Activated T-helper 2 cell treated with anti-CD3 and anti-CD28 coated beads, Interferon-gamma antibody, Interleukin-2, Interleukin-4, amounts not matched to agents 10 μg/mL and 5 μg/mL and 100 μg/mL, durations not matched to agents 14 hours and 24 hours and 36 hours (primary cell): Measurements from ENCODE around the gene ZCWPW1. TPM values are rescaled to one million over a fixed set of nuclear protein-coding genes. Genes with fewer than 3 reads are reported as not detected.
"Not testable (repeated sequence)": the region's sequence is repeated elsewhere in the genome, so short reads cannot be mapped to it uniquely, and the experiment has no call there.

Source experiments
- DNase-seq: peaks from one replicate; pipeline ENCODE4 v3.0.0; 2021; ENCODE audit warnings: low spot score
- H3K27ac Mint-ChIP-seq: one replicate; pipeline ENCODE4 v1.8.0; 2021; ENCODE audit warnings: mixed read lengths
- H3K27me3 Mint-ChIP-seq: one replicate; pipeline ENCODE4 v1.8.0; 2021; ENCODE audit warnings: low read depth, mixed read lengths
- H3K36me3 Mint-ChIP-seq: one replicate; pipeline ENCODE4 v1.8.0; 2021; ENCODE audit warnings: low read depth, mixed read lengths
- H3K4me1 Mint-ChIP-seq: one replicate; pipeline ENCODE4 v1.8.0; 2021; ENCODE audit warnings: low read depth, mixed read lengths
- H3K4me3 Mint-ChIP-seq: one replicate; pipeline ENCODE4 v1.8.0; 2021; ENCODE audit warnings: low read depth, mild to moderate bottlenecking, moderate library complexity, mixed read lengths
- H3K9me3 Mint-ChIP-seq: one replicate; pipeline ENCODE4 v1.8.0; 2021; ENCODE audit warnings: mixed read lengths
- intact Hi-C: fragments of 100-400 bp; cut with micrococcal nuclease; formaldehyde crosslinking; loops from one replicate; pipeline ENCODE4 v1.15.1; 2023
- total RNA-seq: library from RNA; stranded (reverse); gene quantifications from 2 replicates; pipeline ENCODE4 v1.2.3, GENCODE V29; 2022

The ZCWPW1 gene
- total RNA-seq, 1 donor from 2014 or later: 1.1 TPM

- H3K36me3 Mint-ChIP-seq, DNase-seq, H3K4me3 Mint-ChIP-seq, H3K27me3 Mint-ChIP-seq, H3K27ac Mint-ChIP-seq, intact Hi-C loops, H3K9me3 Mint-ChIP-seq: not testable (repeated sequence)
- H3K4me1 Mint-ChIP-seq: peaks cover 17% of the 10 kb centered on the region
Observed at GRCh38 chr7:100447363-100447762, 18.9 kb upstream of the ZCWPW1 start.

- no peak overlapping the region for H3K27ac Mint-ChIP-seq
- intact Hi-C loops: no loop called here
Observed at GRCh38 chr7:100446040-100446439, 17.5 kb upstream of the ZCWPW1 start.

GRCh38 chr7:100444311-100445278 is 16.1 kb upstream of the ZCWPW1 start:
- H3K4me3 Mint-ChIP-seq: no peak overlapping the region
- H3K36me3 Mint-ChIP-seq: no peaks in the 10 kb centered on the region
- peak overlapping the region; percentile 89 for H3K27ac Mint-ChIP-seq
- no peak for DNase-seq
- intact Hi-C loops: no loop called here
- peaks cover 14% of the 10 kb centered on the region for H3K4me1 Mint-ChIP-seq
- no peaks in the 10 kb centered on the region for H3K9me3 Mint-ChIP-seq
- no peaks in the 10 kb centered on the region for H3K27me3 Mint-ChIP-seq

More at GRCh38 chr7:100446040-100446439, 17.5 kb upstream of the ZCWPW1 start:
- DNase-seq: no peak
- H3K36me3 Mint-ChIP-seq: no peaks in the 10 kb centered on the region
- H3K27me3 Mint-ChIP-seq: no peaks in the 10 kb centered on the region
- H3K9me3 Mint-ChIP-seq: no peaks in the 10 kb centered on the region
- H3K4me1 Mint-ChIP-seq: peaks cover 17% of the 10 kb centered on the region
- no peak overlapping the region for H3K4me3 Mint-ChIP-seq

GRCh38 chr7:100443096-100443840 is 14.8 kb upstream of the ZCWPW1 start:
- intact Hi-C loops: no loop called here
- no peaks in the 10 kb centered on the region for H3K9me3 Mint-ChIP-seq
- no peaks in the 10 kb centered on the region for H3K36me3 Mint-ChIP-seq
- H3K27me3 Mint-ChIP-seq: no peaks in the 10 kb centered on the region
- no peak overlapping the region for H3K4me3 Mint-ChIP-seq
- peaks cover 14% of the 10 kb centered on the region for H3K4me1 Mint-ChIP-seq
- peak overlapping the region; percentile 20 for H3K27ac Mint-ChIP-seq
- no peak for DNase-seq

GRCh38 chr7:100441641-100442535 is 13.4 kb upstream of the ZCWPW1 start:
- H3K9me3 Mint-ChIP-seq: no peaks in the 10 kb centered on the region
- DNase-seq: no peak
- no peaks in the 10 kb centered on the region for H3K27me3 Mint-ChIP-seq
- no peak overlapping the region for H3K4me3 Mint-ChIP-seq
- H3K36me3 Mint-ChIP-seq: no peaks in the 10 kb centered on the region
- no peak overlapping the region for H3K27ac Mint-ChIP-seq
- H3K4me1 Mint-ChIP-seq: peaks cover 14% of the 10 kb centered on the region
- intact Hi-C loops: no loop called here

- intact Hi-C loops, H3K9me3 Mint-ChIP-seq, H3K4me3 Mint-ChIP-seq, H3K27me3 Mint-ChIP-seq, H3K27ac Mint-ChIP-seq, DNase-seq: not testable (repeated sequence)
- Mint-ChIP-seq H3K36me3 (peaks cover 21% of the 10 kb centered on the region), H3K4me1 (peaks cover 12% of the 10 kb centered on the region)
Observed at GRCh38 chr7:100439244-100439643, 10.7 kb upstream of the ZCWPW1 start.

GRCh38 chr7:100438731-100439130 is 10.2 kb upstream of the ZCWPW1 start:
- DNase-seq, H3K4me3 Mint-ChIP-seq, H3K27me3 Mint-ChIP-seq, H3K27ac Mint-ChIP-seq, intact Hi-C loops, H3K9me3 Mint-ChIP-seq: not testable (repeated sequence)
- Mint-ChIP-seq H3K36me3 (peaks cover 26% of the 10 kb centered on the region), H3K4me1 (peaks cover 11% of the 10 kb centered on the region)

- Mint-ChIP-seq H3K27me3 (no peaks in the 10 kb centered on the region), H3K9me3 (no peaks in the 10 kb centered on the region), H3K27ac (peak overlapping the region; percentile 55), H3K36me3 (peaks cover 32% of the 10 kb centered on the region), H3K4me1 (peaks cover 16% of the 10 kb centered on the region), H3K4me3 (no peak overlapping the region)
- DNase-seq: no peak
- intact Hi-C loops: no loop called here
Observed at GRCh38 chr7:100438172-100438571, 9.7 kb upstream of the ZCWPW1 start.

GRCh38 chr7:100437150-100438100 is 8.9 kb upstream of the ZCWPW1 start:
- no peaks in the 10 kb centered on the region for H3K9me3 Mint-ChIP-seq
- intact Hi-C loops: no loop called here
- peaks cover 21% of the 10 kb centered on the region for H3K4me1 Mint-ChIP-seq
- H3K27me3 Mint-ChIP-seq: no peaks in the 10 kb centered on the region
- H3K27ac Mint-ChIP-seq: no peak overlapping the region
- peak overlapping the region; percentile 37 for H3K4me3 Mint-ChIP-seq
- no peak for DNase-seq
- H3K36me3 Mint-ChIP-seq: peaks cover 39% of the 10 kb centered on the region

GRCh38 chr7:100435401-100436304 is 7.2 kb upstream of the ZCWPW1 start:
- no peaks in the 10 kb centered on the region for H3K9me3 Mint-ChIP-seq
- peaks cover 32% of the 10 kb centered on the region for H3K4me1 Mint-ChIP-seq
- intact Hi-C loops: no loop called here
- peak; percentile 38 for DNase-seq
- H3K27ac Mint-ChIP-seq: peak overlapping the region; percentile 78
- no peaks in the 10 kb centered on the region for H3K27me3 Mint-ChIP-seq
- peaks cover 51% of the 10 kb centered on the region for H3K36me3 Mint-ChIP-seq
- H3K4me3 Mint-ChIP-seq: peak overlapping the region; percentile 94
